ENCODE results near the gene PPIE.

DNA sequence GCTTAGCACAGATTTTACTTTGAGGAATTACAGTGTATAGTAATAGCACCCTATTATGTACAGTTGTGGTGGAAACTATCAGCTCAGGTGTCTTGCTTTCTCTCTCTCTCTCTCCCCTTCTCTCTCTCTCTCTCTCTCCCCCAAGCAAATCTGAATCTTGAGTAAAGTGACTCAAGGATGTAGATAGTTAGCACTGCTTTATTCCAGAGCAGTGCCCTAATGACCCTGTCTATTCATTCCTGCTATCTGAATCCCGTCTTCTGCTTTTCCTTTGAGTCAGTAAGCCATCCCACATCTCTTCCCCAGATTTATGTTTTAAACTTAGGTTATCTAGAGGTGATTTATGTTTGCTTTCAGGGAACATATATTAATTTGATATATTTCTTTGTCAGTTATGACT lies 42.2 kb upstream of the PPIE start:
- TF ChIP-seq, protein P1, sequence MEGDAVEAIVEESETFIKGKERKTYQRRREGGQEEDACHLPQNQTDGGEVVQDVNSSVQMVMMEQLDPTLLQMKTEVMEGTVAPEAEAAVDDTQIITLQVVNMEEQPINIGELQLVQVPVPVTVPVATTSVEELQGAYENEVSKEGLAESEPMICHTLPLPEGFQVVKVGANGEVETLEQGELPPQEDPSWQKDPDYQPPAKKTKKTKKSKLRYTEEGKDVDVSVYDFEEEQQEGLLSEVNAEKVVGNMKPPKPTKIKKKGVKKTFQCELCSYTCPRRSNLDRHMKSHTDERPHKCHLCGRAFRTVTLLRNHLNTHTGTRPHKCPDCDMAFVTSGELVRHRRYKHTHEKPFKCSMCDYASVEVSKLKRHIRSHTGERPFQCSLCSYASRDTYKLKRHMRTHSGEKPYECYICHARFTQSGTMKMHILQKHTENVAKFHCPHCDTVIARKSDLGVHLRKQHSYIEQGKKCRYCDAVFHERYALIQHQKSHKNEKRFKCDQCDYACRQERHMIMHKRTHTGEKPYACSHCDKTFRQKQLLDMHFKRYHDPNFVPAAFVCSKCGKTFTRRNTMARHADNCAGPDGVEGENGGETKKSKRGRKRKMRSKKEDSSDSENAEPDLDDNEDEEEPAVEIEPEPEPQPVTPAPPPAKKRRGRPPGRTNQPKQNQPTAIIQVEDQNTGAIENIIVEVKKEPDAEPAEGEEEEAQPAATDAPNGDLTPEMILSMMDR (IDR thresholded peaks at IDR 0.05) = no peak
- no peak for TF ChIP-seq POLR2A (IDR thresholded peaks at IDR 0.05)
- TF ChIP-seq POLR2AphosphoS5 (IDR thresholded peaks at IDR 0.05) = no peak
- no peak for TF ChIP-seq EP300 (IDR thresholded peaks at IDR 0.05)
